ENCODE results near the gene RALGPS2. TPM values are rescaled to one million over a fixed set of nuclear protein-coding genes. Genes with fewer than 3 reads are reported as not detected.
A peak's percentile ranks its signal among the peaks of the same experiment; 100 is the strongest.

Gene RALGPS2
- total and polyA plus RNA-seq, 2 of the 13 experiments (the other 11 are each of a cell fraction or from before 2014, with no cell fraction given), result 15.6 to 36.0 TPM

DNA sequence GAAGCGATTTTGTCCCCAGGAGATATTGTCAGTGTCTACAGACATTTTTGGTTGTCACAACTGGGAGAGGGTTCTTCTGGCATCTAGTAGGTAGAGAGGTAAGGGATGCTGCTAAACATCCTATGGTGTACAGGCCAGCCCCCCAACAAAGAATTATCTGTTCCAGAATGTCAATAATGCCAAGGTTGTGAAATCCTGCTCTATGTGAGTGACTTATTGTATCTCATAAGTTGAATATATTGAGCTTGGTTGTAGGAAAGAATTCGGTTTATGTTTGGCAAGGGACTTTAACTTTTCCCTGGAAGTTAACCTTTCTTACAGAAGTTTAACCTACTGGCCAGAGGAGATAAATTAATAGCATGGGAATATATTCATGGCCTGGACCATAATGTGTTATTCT is 198.5 kb downstream of the RALGPS2 start (continued):
- no peak for TF ChIP-seq ZSCAN9 (CRISPR knock-in tag; IDR thresholded peaks at IDR 0.05; ENCODE audit: borderline replicate concordance)
- TF ChIP-seq, protein P1, sequence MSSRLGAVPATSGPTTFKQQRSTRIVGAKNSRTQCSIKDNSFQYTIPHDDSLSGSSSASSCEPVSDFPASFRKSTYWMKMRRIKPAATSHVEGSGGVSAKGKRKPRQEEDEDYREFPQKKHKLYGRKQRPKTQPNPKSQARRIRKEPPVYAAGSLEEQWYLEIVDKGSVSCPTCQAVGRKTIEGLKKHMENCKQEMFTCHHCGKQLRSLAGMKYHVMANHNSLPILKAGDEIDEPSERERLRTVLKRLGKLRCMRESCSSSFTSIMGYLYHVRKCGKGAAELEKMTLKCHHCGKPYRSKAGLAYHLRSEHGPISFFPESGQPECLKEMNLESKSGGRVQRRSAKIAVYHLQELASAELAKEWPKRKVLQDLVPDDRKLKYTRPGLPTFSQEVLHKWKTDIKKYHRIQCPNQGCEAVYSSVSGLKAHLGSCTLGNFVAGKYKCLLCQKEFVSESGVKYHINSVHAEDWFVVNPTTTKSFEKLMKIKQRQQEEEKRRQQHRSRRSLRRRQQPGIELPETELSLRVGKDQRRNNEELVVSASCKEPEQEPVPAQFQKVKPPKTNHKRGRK (CRISPR knock-in tag; IDR thresholded peaks at IDR 0.05), result no peak
- peak in 1 of 2 experiments; percentile 70; a peak in 2 of 4 replicates for TF ChIP-seq EP300 (IDR thresholded peaks at IDR 0.05; ENCODE audit: low read depth in 2 of 2, low read length in 2 of 2)
- no peak for TF ChIP-seq EP300 (CRISPR knock-in tag; IDR thresholded peaks at IDR 0.05; ENCODE audit: borderline replicate concordance)
- TF ChIP-seq SP1 (IDR thresholded peaks at IDR 0.05), result no peak
- no peak for TF ChIP-seq SP1 (CRISPR knock-in tag; IDR thresholded peaks at IDR 0.05)
- TF ChIP-seq STAG1 (CRISPR knock-in tag; IDR thresholded peaks at IDR 0.05), result no peak
- TF ChIP-seq CHCHD3 (CRISPR knock-in tag; IDR thresholded peaks at IDR 0.05), result no peak
- peak; percentile 37 for TF ChIP-seq ZMYM4 (CRISPR knock-in tag; IDR thresholded peaks at IDR 0.05)
- no peak for TF ChIP-seq IKZF4 (CRISPR knock-in tag; IDR thresholded peaks at IDR 0.05; ENCODE audit: borderline replicate concordance, low read depth, not compliant biosample characterization)
- TF ChIP-seq CREB1 (IDR thresholded peaks at IDR 0.05), result no peak
- 0 out of 2 replicates have a peak, but pooled peaks have one; percentile 3 for TF ChIP-seq CREB1 (CRISPR knock-in tag; IDR thresholded peaks at IDR 0.05)
- no peak for TF ChIP-seq ZNF878 (CRISPR knock-in tag; IDR thresholded peaks at IDR 0.05)
- no peak for TF ChIP-seq THYN1 (CRISPR knock-in tag; IDR thresholded peaks at IDR 0.05; ENCODE audit: borderline replicate concordance, low read depth)
- TF ChIP-seq MEIS1 (CRISPR knock-in tag; IDR thresholded peaks at IDR 0.05; ENCODE audit: borderline replicate concordance), result no peak
- TF ChIP-seq KLF13 (CRISPR knock-in tag; IDR thresholded peaks at IDR 0.05), result no peak
- peak; percentile 88 for TF ChIP-seq GATAD2A (CRISPR knock-in tag; IDR thresholded peaks at IDR 0.05)
- no peak for TF ChIP-seq IRF2 (CRISPR knock-in tag; IDR thresholded peaks at IDR 0.05)
- TF ChIP-seq PPARG (CRISPR knock-in tag; conservative IDR thresholded peaks at IDR 0.05), result peak; percentile 69
- TF ChIP-seq, protein P2, sequence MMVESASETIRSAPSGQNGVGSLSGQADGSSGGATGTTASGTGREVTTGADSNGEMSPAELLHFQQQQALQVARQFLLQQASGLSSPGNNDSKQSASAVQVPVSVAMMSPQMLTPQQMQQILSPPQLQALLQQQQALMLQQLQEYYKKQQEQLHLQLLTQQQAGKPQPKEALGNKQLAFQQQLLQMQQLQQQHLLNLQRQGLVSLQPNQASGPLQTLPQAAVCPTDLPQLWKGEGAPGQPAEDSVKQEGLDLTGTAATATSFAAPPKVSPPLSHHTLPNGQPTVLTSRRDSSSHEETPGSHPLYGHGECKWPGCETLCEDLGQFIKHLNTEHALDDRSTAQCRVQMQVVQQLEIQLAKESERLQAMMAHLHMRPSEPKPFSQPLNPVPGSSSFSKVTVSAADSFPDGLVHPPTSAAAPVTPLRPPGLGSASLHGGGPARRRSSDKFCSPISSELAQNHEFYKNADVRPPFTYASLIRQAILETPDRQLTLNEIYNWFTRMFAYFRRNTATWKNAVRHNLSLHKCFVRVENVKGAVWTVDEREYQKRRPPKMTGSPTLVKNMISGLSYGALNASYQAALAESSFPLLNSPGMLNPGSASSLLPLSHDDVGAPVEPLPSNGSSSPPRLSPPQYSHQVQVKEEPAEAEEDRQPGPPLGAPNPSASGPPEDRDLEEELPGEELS (CRISPR knock-in tag; IDR thresholded peaks at IDR 0.05), result peak; percentile 66
- TF ChIP-seq ZSCAN20 (CRISPR knock-in tag; IDR thresholded peaks at IDR 0.05; ENCODE audit: borderline replicate concordance), result no peak
- no peak for TF ChIP-seq ZNF781 (CRISPR knock-in tag; IDR thresholded peaks at IDR 0.05; ENCODE audit: borderline replicate concordance, not compliant biosample characterization)
- no peak for TF ChIP-seq ZNF772 (CRISPR knock-in tag; IDR thresholded peaks at IDR 0.05)
- TF ChIP-seq U2AF1 (optimal IDR thresholded peaks at IDR 0.05; ENCODE audit: low read depth, low read length), result no peak
- TF ChIP-seq ZNF670 (CRISPR knock-in tag; IDR thresholded peaks at IDR 0.05; ENCODE audit: borderline replicate concordance), result no peak
- TF ChIP-seq, protein P3, sequence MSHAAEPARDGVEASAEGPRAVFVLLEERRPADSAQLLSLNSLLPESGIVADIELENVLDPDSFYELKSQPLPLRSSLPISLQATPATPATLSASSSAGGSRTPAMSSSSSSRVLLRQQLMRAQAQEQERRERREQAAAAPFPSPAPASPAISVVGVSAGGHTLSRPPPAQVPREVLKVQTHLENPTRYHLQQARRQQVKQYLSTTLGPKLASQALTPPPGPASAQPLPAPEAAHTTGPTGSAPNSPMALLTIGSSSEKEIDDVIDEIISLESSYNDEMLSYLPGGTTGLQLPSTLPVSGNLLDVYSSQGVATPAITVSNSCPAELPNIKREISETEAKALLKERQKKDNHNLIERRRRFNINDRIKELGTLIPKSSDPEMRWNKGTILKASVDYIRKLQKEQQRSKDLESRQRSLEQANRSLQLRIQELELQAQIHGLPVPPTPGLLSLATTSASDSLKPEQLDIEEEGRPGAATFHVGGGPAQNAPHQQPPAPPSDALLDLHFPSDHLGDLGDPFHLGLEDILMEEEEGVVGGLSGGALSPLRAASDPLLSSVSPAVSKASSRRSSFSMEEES (CRISPR knock-in tag; IDR thresholded peaks at IDR 0.05), result no peak

All from HepG2 (cell line).